ENCODE results near the gene SH3BP5L.

The SH3BP5L gene

GRCh38 chr1:248851390-248851789 lies 25.7 kb upstream of the SH3BP5L start:
- DNase-seq (ENCODE audit: extremely low read depth in 1 of 2, low read depth in 1 of 2): no peak

GRCh38 chr1:248850536-248851251 lies 25.0 kb upstream of the SH3BP5L start:
- DNase-seq (ENCODE audit: extremely low read depth in 1 of 2, low read depth in 1 of 2): no peak

GRCh38 chr1:248850124-248850523 lies 24.4 kb upstream of the SH3BP5L start:
- no peak for DNase-seq (ENCODE audit: extremely low read depth in 1 of 2, low read depth in 1 of 2)

GRCh38 chr1:248849637-248850036 lies 23.9 kb upstream of the SH3BP5L start:
- no peak for DNase-seq (ENCODE audit: extremely low read depth in 1 of 2, low read depth in 1 of 2)

GRCh38 chr1:248849152-248849551 lies 23.4 kb upstream of the SH3BP5L start:
- no peak for DNase-seq (ENCODE audit: extremely low read depth in 1 of 2, low read depth in 1 of 2)

GRCh38 chr1:248848602-248849001 lies 22.9 kb upstream of the SH3BP5L start:
- DNase-seq (ENCODE audit: extremely low read depth in 1 of 2, low read depth in 1 of 2): no peak

- no peak for DNase-seq (ENCODE audit: extremely low read depth in 1 of 2, low read depth in 1 of 2)
These were observed 22.3 kb upstream of the SH3BP5L start for GRCh38 chr1:248847956-248848561.

- no peak for DNase-seq (ENCODE audit: extremely low read depth in 1 of 2, low read depth in 1 of 2)
These were observed 21.7 kb upstream of the SH3BP5L start for GRCh38 chr1:248847181-248847955.

GRCh38 chr1:248844526-248844925 lies 18.8 kb upstream of the SH3BP5L start:
- DNase-seq (ENCODE audit: extremely low read depth in 1 of 2, low read depth in 1 of 2): no peak

GRCh38 chr1:248843687-248844086 lies 18.0 kb upstream of the SH3BP5L start:
- no peak for DNase-seq (ENCODE audit: extremely low read depth in 1 of 2, low read depth in 1 of 2)

GRCh38 chr1:248842781-248843331 lies 17.1 kb upstream of the SH3BP5L start:
- DNase-seq (ENCODE audit: extremely low read depth in 1 of 2, low read depth in 1 of 2): no peak

GRCh38 chr1:248841702-248842395 lies 16.1 kb upstream of the SH3BP5L start:
- DNase-seq (ENCODE audit: extremely low read depth in 1 of 2, low read depth in 1 of 2): no peak

- DNase-seq (ENCODE audit: extremely low read depth in 1 of 2, low read depth in 1 of 2): no peak
These were observed 15.2 kb upstream of the SH3BP5L start for GRCh38 chr1:248840946-248841345.

- no peak for DNase-seq (ENCODE audit: extremely low read depth in 1 of 2, low read depth in 1 of 2)
These were observed 13.4 kb upstream of the SH3BP5L start for GRCh38 chr1:248839168-248839555.

GRCh38 chr1:248838357-248839167 lies 12.8 kb upstream of the SH3BP5L start:
- DNase-seq (ENCODE audit: extremely low read depth in 1 of 2, low read depth in 1 of 2): peak; percentile 62 to 73

- peak; percentile 72 to 87 for DNase-seq (ENCODE audit: extremely low read depth in 1 of 2, low read depth in 1 of 2)
These were observed 12.2 kb upstream of the SH3BP5L start, which contains the start of gene ZNF672 for GRCh38 chr1:248837781-248838356. TSS of gene ZNF672 (plus strand) at chr1:248838224. CDS start at chr1:248847275, 9,051 bp downstream.

GRCh38 chr1:248837045-248837780 lies 11.5 kb upstream of the SH3BP5L start:
- no peak for DNase-seq (ENCODE audit: extremely low read depth in 1 of 2, low read depth in 1 of 2)

GRCh38 chr1:248834343-248834940 lies 8.7 kb upstream of the SH3BP5L start:
- no peak for DNase-seq (ENCODE audit: extremely low read depth in 1 of 2, low read depth in 1 of 2)

- DNase-seq (ENCODE audit: extremely low read depth in 1 of 2, low read depth in 1 of 2): no peak
These were observed 6.1 kb upstream of the SH3BP5L start for GRCh38 chr1:248831842-248832241.

All from activated CD8-positive, alpha-beta memory T cell treated with anti-CD3 and anti-CD28 coated beads for 1 hour (primary cell).